ENCODE data around the gene JAZF1.

GRCh38 chr7:27870595-27870994 is 310.0 kb downstream of the JAZF1 start:
- no peak for TF ChIP-seq POLR2A (IDR thresholded peaks at IDR 0.05)
- no peak for TF ChIP-seq CTCF (IDR thresholded peaks at IDR 0.05)
